Endodermal cell (in vitro differentiated cells): ENCODE results near the gene SH3GL1. TPM values are rescaled to one million over a fixed set of nuclear protein-coding genes. Genes with fewer than 3 reads are reported as not detected.
"Not testable (repeated sequence)": the region's sequence is repeated elsewhere in the genome, so short reads cannot be mapped to it uniquely, and the experiment has no call there.

Experiments
- DNase-seq: peaks from one replicate; pipeline ENCODE4 v3.0.0-alpha.2; 2017
- H3K27ac ChIP-seq: 2 replicates; pipeline ENCODE4 v1.5.1; 2013; ENCODE audit warnings: mild to moderate bottlenecking, low read depth, low read length, moderate library complexity
- H3K27me3 ChIP-seq: 2 replicates; pipeline ENCODE4 v1.6.1; 2013; ENCODE audit warnings: mild to moderate bottlenecking, low read length, moderate library complexity; ENCODE audit not compliant: insufficient read depth, control insufficient read depth, poor library complexity, severe bottlenecking
- H3K36me3 ChIP-seq: 2 replicates; pipeline ENCODE4 v1.7.0; 2013; ENCODE audit warnings: mild to moderate bottlenecking, low read length, moderate library complexity; ENCODE audit not compliant: control insufficient read depth, insufficient read depth
- H3K4me1 ChIP-seq: one replicate; pipeline ENCODE4 v1.7.0; 2013; ENCODE audit warnings: low read length; ENCODE audit not compliant: control insufficient read depth, insufficient read depth
- H3K4me3 ChIP-seq: 2 replicates; pipeline ENCODE4 v1.5.1; 2013; ENCODE audit warnings: mild to moderate bottlenecking, low read length, moderate library complexity
- H3K9ac ChIP-seq: 2 replicates; pipeline ENCODE4 v1.6.1; 2013; ENCODE audit warnings: mild to moderate bottlenecking, low read length, moderate library complexity; ENCODE audit not compliant: poor library complexity, severe bottlenecking; ENCODE audit errors: extremely low read depth
- H3K9me3 ChIP-seq: 2 replicates; pipeline ENCODE4 v1.6.1; 2013; ENCODE audit warnings: mild to moderate bottlenecking, low read length, moderate library complexity; ENCODE audit not compliant: control insufficient read depth
- H3K27ac Mint-ChIP-seq: 2 replicates; pipeline ENCODE4 v1.8.0; 2020; ENCODE audit warnings: mixed read lengths
- H3K27me3 Mint-ChIP-seq: 2 replicates; pipeline ENCODE4 v1.8.0; 2021; ENCODE audit warnings: mild to moderate bottlenecking, mixed read lengths; ENCODE audit not compliant: insufficient read depth
- H3K36me3 Mint-ChIP-seq: 2 replicates; pipeline ENCODE4 v1.8.0; 2020; ENCODE audit warnings: low read depth, mixed read lengths
- H3K4me1 Mint-ChIP-seq: 2 replicates; pipeline ENCODE4 v1.8.0; 2020; ENCODE audit warnings: mixed read lengths
- H3K4me3 Mint-ChIP-seq: 2 replicates; pipeline ENCODE4 v1.8.0; 2020; ENCODE audit warnings: mild to moderate bottlenecking, moderate library complexity, mixed read lengths
- H3K9me3 Mint-ChIP-seq: 2 replicates; pipeline ENCODE4 v1.8.0; 2020; ENCODE audit warnings: mild to moderate bottlenecking, mixed read lengths
- CTCF ChIP-seq: fragments of 200-600 bp; sonication (generic); conservative IDR thresholded peaks from 2 replicates; pipeline ENCODE4 v1.5.0; 2021; ENCODE audit warnings: antibody characterized with exemption, mild to moderate bottlenecking
- WGBS, 2 experiments: methylation state at CpG; one replicate each; pipeline versions ENCODE4 v1.1.5 to v1.1.7; 2013; ENCODE audit warnings: missing lambda C conversion rate in 2 of 2, mixed read lengths in 1 of 2; ENCODE audit not compliant: insufficient coverage in 1 of 2, insufficient read length in 1 of 2; 5-methylcytosine and 5-hydroxymethylcytosine counted together
- total RNA-seq, 2 donors: library from RNA; stranded (reverse); fragmentation: NEBNext Ultra II Directional in 1 of 2; extraction: Animal tissue kit (Norgen Biotek cat#: 25700) in 1 of 2; gene quantifications; 2 replicates in 1 of 2; 3 replicates in 1 of 2; pipeline ENCODE4 v1.2.1, GENCODE V29; 2021

SH3GL1 gene
- total RNA-seq, 2 donors from 2014 or later, result 76.8 to 77.0 TPM

GRCh38 chr19:4350111-4350510, 50.2 kb downstream of the SH3GL1 start:
- Histone ChIP-seq H3K4me3 (no peak overlapping the region), H3K27ac (no peak overlapping the region), H3K4me1 (no peaks in the 10 kb centered on the region), H3K27me3 (no peaks in the 10 kb centered on the region), H3K36me3 (peaks cover 65% of the 10 kb centered on the region), H3K9me3 (no peaks in the 10 kb centered on the region), H3K9ac (no peak overlapping the region)
- H3K27ac Mint-ChIP-seq, result no peak overlapping the region
- no peak for TF ChIP-seq CTCF
- no peak for DNase-seq
- no peaks in the 10 kb centered on the region for H3K9me3 Mint-ChIP-seq
- H3K4me1 Mint-ChIP-seq, result no peaks in the 10 kb centered on the region
- 86 to 90% methylated on average over 7 to 8 of the region's 8 CpGs for WGBS, 2 experiments
- no peak overlapping the region for H3K4me3 Mint-ChIP-seq
- peaks cover 52% of the 10 kb centered on the region for H3K36me3 Mint-ChIP-seq
- H3K27me3 Mint-ChIP-seq, result no peaks in the 10 kb centered on the region

DNA sequence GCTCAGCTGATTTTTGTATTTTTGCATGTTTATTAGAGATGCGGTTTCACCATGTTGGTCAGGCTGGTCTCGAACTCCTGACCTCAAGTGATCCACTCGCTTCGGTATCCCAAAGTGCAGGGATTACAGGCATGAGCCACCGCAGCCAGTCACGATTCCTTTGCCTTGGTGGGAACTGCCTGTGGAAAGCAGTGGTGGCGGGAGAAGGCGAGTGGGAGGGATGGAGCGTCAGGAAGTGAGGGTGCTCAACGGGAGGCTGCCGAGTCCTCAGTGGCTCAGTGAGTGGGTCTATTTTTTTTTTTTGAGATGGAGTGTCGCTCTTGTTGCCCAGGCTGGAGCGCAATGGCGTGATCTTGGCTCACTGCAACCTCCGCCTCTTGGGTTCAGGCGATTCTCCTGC, 51.1 kb downstream of the SH3GL1 start:
- peaks cover 52% of the 10 kb centered on the region for H3K36me3 Mint-ChIP-seq
- H3K36me3 ChIP-seq, result peaks cover 58% of the 10 kb centered on the region
- not testable (repeated sequence) for H3K9ac ChIP-seq, H3K27ac ChIP-seq, H3K27me3 Mint-ChIP-seq, H3K9me3 ChIP-seq, H3K4me1 ChIP-seq, H3K4me3 Mint-ChIP-seq, H3K27me3 ChIP-seq, H3K4me3 ChIP-seq, H3K9me3 Mint-ChIP-seq, DNase-seq, H3K27ac Mint-ChIP-seq, H3K4me1 Mint-ChIP-seq
- 96 to 97% methylated on average over 11 to 16 of the region's 16 CpGs for WGBS, 2 experiments

GRCh38 chr19:4347521-4347920, 52.8 kb downstream of the SH3GL1 start:
- Histone ChIP-seq H3K9me3 (no peaks in the 10 kb centered on the region), H3K27ac (no peak overlapping the region), H3K9ac (no peak overlapping the region), H3K36me3 (peaks cover 44% of the 10 kb centered on the region), H3K4me1 (peaks cover 5% of the 10 kb centered on the region), H3K4me3 (no peak overlapping the region), H3K27me3 (no peaks in the 10 kb centered on the region)
- Mint-ChIP-seq H3K4me3 (no peak overlapping the region), H3K9me3 (no peaks in the 10 kb centered on the region), H3K27ac (no peak overlapping the region), H3K36me3 (peaks cover 49% of the 10 kb centered on the region), H3K27me3 (no peaks in the 10 kb centered on the region), H3K4me1 (no peaks in the 10 kb centered on the region)
- DNase-seq, result no peak
- 97 to 99% methylated on average over 6 of the region's 6 CpGs for WGBS, 2 experiments
- no peak for TF ChIP-seq CTCF

GRCh38 chr19:4346020-4346383, 54.3 kb downstream of the SH3GL1 start:
- no peak overlapping the region for H3K4me3 Mint-ChIP-seq
- Histone ChIP-seq H3K27me3 (no peaks in the 10 kb centered on the region), H3K9me3 (no peaks in the 10 kb centered on the region), H3K4me1 (peaks cover 5% of the 10 kb centered on the region), H3K9ac (no peak overlapping the region), H3K4me3 (no peak overlapping the region), H3K27ac (no peak overlapping the region), H3K36me3 (peaks cover 40% of the 10 kb centered on the region)
- H3K27ac Mint-ChIP-seq, result no peak overlapping the region
- no peaks in the 10 kb centered on the region for H3K9me3 Mint-ChIP-seq
- peaks cover 49% of the 10 kb centered on the region for H3K36me3 Mint-ChIP-seq
- H3K27me3 Mint-ChIP-seq, result no peaks in the 10 kb centered on the region
- TF ChIP-seq CTCF, result no peak
- WGBS, 2 experiments, result 94 to 100% methylated on average over 3 to 6 of the region's 6 CpGs
- H3K4me1 Mint-ChIP-seq, result no peaks in the 10 kb centered on the region
- DNase-seq, result no peak
